22Rv1 (cell line): Measurements from ENCODE around the gene JMJD7.

Source experiments
- H3K27ac ChIP-seq: fragments of 450-650 bp; 2 replicates; pipeline ENCODE4 v1.5.1; 2017
- CTCF ChIP-seq: fragments of 450-650 bp; IDR thresholded peaks from 2 replicates; pipeline ENCODE4 v1.5.1; 2017; ENCODE audit warnings: mild to moderate bottlenecking
- ZFX ChIP-seq: fragments of 450-650 bp; IDR thresholded peaks from 2 replicates; pipeline ENCODE4 v1.6.1; 2017; ENCODE audit warnings: antibody characterized with exemption, borderline replicate concordance

JMJD7 gene

DNA sequence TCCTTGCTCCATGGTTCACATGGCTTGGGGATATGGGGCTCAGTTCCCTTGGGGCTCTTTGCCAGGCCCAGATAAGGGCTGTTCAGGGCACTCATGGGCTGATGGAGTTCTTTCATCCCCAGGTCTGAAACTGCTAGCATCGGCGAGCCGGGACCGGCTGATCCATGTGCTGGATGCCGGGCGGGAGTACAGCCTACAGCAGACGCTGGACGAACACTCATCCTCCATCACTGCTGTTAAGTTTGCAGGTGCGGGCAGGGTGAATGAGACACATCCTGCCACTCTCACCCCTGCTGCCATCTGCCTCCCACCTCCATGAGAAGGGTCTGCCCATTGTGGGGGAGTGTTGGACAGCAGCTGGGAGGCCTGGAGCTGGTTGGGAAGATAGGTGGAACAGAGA is 11.1 kb upstream of the JMJD7 start:
- no peak overlapping the region for H3K27ac ChIP-seq
- TF ChIP-seq ZFX (no peak), CTCF (no peak)

DNA sequence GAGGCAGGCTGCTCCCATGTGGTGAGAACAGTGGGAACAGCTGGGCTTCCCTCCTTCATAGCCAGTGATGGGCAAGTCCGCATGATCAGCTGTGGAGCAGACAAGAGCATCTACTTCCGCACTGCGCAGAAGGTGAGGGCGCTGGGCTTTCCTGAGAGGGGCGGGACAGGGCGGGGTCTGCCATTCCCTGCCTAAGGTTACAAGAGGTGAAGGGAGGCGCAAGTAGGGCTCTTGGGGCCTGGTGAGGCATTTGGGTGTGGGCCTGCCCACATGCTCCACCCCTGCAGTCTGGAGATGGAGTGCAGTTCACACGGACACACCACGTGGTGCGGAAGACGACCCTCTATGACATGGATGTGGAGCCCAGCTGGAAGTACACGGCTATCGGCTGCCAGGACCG is 10.6 kb upstream of the JMJD7 start:
- H3K27ac ChIP-seq = no peak overlapping the region
- TF ChIP-seq CTCF (no peak), ZFX (no peak)

DNA sequence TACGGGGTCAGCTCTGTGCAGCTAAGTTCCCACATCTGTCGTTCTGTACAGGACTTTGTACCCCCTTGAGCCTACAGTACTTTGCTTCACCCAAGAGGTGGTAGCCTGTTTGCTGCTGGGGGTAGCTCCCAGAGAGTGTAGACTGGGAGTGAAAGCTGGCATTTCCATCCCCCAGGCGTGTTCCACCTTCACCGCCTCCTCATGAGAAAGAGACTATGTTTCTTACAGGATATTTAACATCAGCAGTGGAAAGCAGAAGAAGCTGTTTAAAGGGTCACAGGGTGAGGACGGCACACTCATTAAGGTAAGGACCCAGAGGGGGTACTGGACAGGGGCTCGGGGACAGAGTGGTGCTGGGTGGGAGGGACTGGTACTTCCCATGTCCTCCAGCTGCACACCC is 10.1 kb upstream of the JMJD7 start:
- H3K27ac ChIP-seq = no peak overlapping the region
- TF ChIP-seq CTCF = no peak
- no peak for TF ChIP-seq ZFX

- no peak overlapping the region for H3K27ac ChIP-seq
- TF ChIP-seq CTCF = no peak
Observed at GRCh38 chr15:41819455-41820050, 8.3 kb upstream of the JMJD7 start.

- TF ChIP-seq ZFX (no peak), CTCF (no peak)
- no peak overlapping the region for H3K27ac ChIP-seq
Observed at GRCh38 chr15:41820791-41821423, 7.0 kb upstream of the JMJD7 start.

- no peak for TF ChIP-seq CTCF
- no peak for TF ChIP-seq ZFX
- H3K27ac ChIP-seq = no peak overlapping the region
Observed at GRCh38 chr15:41821831-41822230, 6.1 kb upstream of the JMJD7 start.

- H3K27ac ChIP-seq = no peak overlapping the region
Observed at GRCh38 chr15:41822471-41822870, 5.4 kb upstream of the JMJD7 start.

More at GRCh38 chr15:41822471-41822870, 5.4 kb upstream of the JMJD7 start:
- TF ChIP-seq CTCF (no peak), ZFX (no peak)
